Neural progenitor cell (in vitro differentiated cells): ENCODE results near the gene CDH13. TPM values are rescaled to one million over a fixed set of nuclear protein-coding genes. Genes with fewer than 3 reads are reported as not detected.

Source experiments
- DNase-seq: peaks from one replicate; pipeline ENCODE4 v3.0.0-alpha.2; 2016; ENCODE audit warnings: low spot score
- H2AFZ ChIP-seq: fragments of 200-600 bp; sonication (generic); replicated peaks from 2 replicates; pipeline ENCODE4 v1.6.1; 2016; ENCODE audit warnings: antibody characterized with exemption
- H3F3A ChIP-seq: fragments of 200-600 bp; sonication (generic); 2 replicates; pipeline ENCODE4 v1.6.1; 2016; ENCODE audit warnings: antibody characterized with exemption, low read depth
- H3K27ac ChIP-seq: fragments of 200-600 bp; sonication (generic); 2 replicates; pipeline ENCODE4 v1.5.1; 2016; ENCODE audit warnings: mild to moderate bottlenecking
- H3K27me3 ChIP-seq: fragments of 200-600 bp; sonication (generic); 2 replicates; pipeline ENCODE4 v1.6.1; 2016; ENCODE audit warnings: mild to moderate bottlenecking, moderate library complexity
- H3K36me3 ChIP-seq: fragments of 200-600 bp; sonication (generic); 2 replicates; pipeline ENCODE4 v1.5.1; 2016
- H3K4me1 ChIP-seq: fragments of 200-600 bp; sonication (generic); 2 replicates; pipeline ENCODE4 v1.6.1; 2016; ENCODE audit warnings: mixed run types
- H3K4me2 ChIP-seq: fragments of 200-600 bp; sonication (generic); 2 replicates; pipeline ENCODE4 v1.6.1; 2016
- H3K4me3 ChIP-seq: fragments of 200-600 bp; sonication (generic); 2 replicates; pipeline ENCODE4 v1.5.1; 2016
- H3K79me2 ChIP-seq: fragments of 200-600 bp; sonication (generic); 2 replicates; pipeline ENCODE4 v1.6.1; 2016; ENCODE audit warnings: low read depth
- H3K9ac ChIP-seq: fragments of 200-600 bp; sonication (generic); 2 replicates; pipeline ENCODE4 v1.6.1; 2016
- H3K9me3 ChIP-seq: fragments of 200-600 bp; sonication (generic); 2 replicates; pipeline ENCODE4 v1.5.1; 2016; ENCODE audit warnings: low read depth
- H4K20me1 ChIP-seq: fragments of 200-600 bp; sonication (generic); 2 replicates; pipeline ENCODE4 v1.6.1; 2016; ENCODE audit warnings: low read depth
- H3K27ac Mint-ChIP-seq: 3 replicates; pipeline ENCODE4 v1.8.0; 2021; ENCODE audit warnings: mixed read lengths
- H3K27me3 Mint-ChIP-seq: 2 replicates; pipeline ENCODE4 v1.8.0; 2022; ENCODE audit warnings: low read depth, mild to moderate bottlenecking, inconsistent platforms, moderate library complexity, mixed read lengths; ENCODE audit not compliant: insufficient read depth
- H3K36me3 Mint-ChIP-seq: 3 replicates; pipeline ENCODE4 v1.8.0; 2021; ENCODE audit warnings: mixed read lengths
- H3K4me1 Mint-ChIP-seq: 3 replicates; pipeline ENCODE4 v1.8.0; 2021; ENCODE audit warnings: mixed read lengths
- H3K4me3 Mint-ChIP-seq: 3 replicates; pipeline ENCODE4 v1.8.0; 2021; ENCODE audit warnings: mild to moderate bottlenecking, moderate library complexity, mixed read lengths
- H3K9me3 Mint-ChIP-seq: 3 replicates; pipeline ENCODE4 v1.8.0; 2020; ENCODE audit warnings: mixed read lengths
- EZH2 ChIP-seq: fragments of 200-600 bp; sonication (generic); IDR thresholded peaks from 2 replicates; pipeline ENCODE4 v1.6.1; 2017; ENCODE audit warnings: antibody characterized with exemption, mild to moderate bottlenecking, moderate library complexity
- EZH2phosphoT487 ChIP-seq: fragments of 200-600 bp; sonication (generic); IDR thresholded peaks from 2 replicates; pipeline ENCODE4 v1.6.1; 2017; ENCODE audit warnings: antibody characterized with exemption
- total RNA-seq: library from RNA; depleted of rRNA; stranded (reverse); fragments of >200 nt; gene quantifications from 2 replicates; pipeline ENCODE4 v1.2.3, GENCODE V29; 2015; ENCODE audit warnings: low replicate concordance
- TF ChIP-seq, protein P1 (sequence below): fragments of 200-600 bp; sonication (generic); IDR thresholded peaks from 2 replicates; pipeline ENCODE4 v1.5.1; 2017; ENCODE audit warnings: antibody characterized with exemption, mild to moderate bottlenecking

Gene CDH13
- total RNA-seq, 1 donor from 2014 or later, result 3.0 TPM

DNA sequence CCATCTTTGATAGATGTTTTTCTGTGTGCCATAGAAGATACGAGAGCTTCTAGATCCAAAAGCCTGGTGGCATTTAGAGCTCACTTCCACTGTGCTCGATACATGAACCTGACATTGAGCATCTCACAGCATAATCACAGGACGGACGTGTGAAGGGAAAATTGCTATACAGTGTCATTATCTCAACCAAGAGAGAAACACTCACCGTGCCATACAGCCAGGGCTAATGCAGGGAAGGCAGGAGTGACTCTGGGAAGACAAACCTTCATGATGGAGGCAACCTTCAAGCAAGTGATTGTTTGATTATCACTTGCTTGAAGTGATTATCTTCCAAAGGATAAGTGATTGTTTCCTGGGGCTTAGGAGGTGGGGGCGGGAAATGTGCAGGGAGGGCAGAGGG, 962.8 kb downstream of the CDH13 start:
- H3F3A ChIP-seq, result no peaks in the 10 kb centered on the region
- peaks cover 3% of the 10 kb centered on the region for H3K9me3 Mint-ChIP-seq
- H3K4me1 Mint-ChIP-seq, result peaks cover 31% of the 10 kb centered on the region
- H3K27ac Mint-ChIP-seq, result no peak overlapping the region
- H3K27ac ChIP-seq, result no peak overlapping the region
- no peak overlapping the region for H2AFZ ChIP-seq
- no peaks in the 10 kb centered on the region for H4K20me1 ChIP-seq
- no peak for TF ChIP-seq EZH2phosphoT487
- TF ChIP-seq, protein P1, sequence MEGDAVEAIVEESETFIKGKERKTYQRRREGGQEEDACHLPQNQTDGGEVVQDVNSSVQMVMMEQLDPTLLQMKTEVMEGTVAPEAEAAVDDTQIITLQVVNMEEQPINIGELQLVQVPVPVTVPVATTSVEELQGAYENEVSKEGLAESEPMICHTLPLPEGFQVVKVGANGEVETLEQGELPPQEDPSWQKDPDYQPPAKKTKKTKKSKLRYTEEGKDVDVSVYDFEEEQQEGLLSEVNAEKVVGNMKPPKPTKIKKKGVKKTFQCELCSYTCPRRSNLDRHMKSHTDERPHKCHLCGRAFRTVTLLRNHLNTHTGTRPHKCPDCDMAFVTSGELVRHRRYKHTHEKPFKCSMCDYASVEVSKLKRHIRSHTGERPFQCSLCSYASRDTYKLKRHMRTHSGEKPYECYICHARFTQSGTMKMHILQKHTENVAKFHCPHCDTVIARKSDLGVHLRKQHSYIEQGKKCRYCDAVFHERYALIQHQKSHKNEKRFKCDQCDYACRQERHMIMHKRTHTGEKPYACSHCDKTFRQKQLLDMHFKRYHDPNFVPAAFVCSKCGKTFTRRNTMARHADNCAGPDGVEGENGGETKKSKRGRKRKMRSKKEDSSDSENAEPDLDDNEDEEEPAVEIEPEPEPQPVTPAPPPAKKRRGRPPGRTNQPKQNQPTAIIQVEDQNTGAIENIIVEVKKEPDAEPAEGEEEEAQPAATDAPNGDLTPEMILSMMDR, result no peak
- no peak for TF ChIP-seq EZH2
- H3K36me3 Mint-ChIP-seq, result no peaks in the 10 kb centered on the region
- H3K36me3 ChIP-seq, result no peaks in the 10 kb centered on the region
- H3K4me3 ChIP-seq, result no peak overlapping the region
- H3K4me2 ChIP-seq, result no peak overlapping the region
- no peaks in the 10 kb centered on the region for H3K27me3 ChIP-seq
- H3K4me1 ChIP-seq, result peaks cover 13% of the 10 kb centered on the region
- no peaks in the 10 kb centered on the region for H3K79me2 ChIP-seq
- DNase-seq, result no peak
- peaks cover 26% of the 10 kb centered on the region for H3K27me3 Mint-ChIP-seq
- H3K9me3 ChIP-seq, result no peaks in the 10 kb centered on the region
- H3K4me3 Mint-ChIP-seq, result no peak overlapping the region
- no peak overlapping the region for H3K9ac ChIP-seq

DNA sequence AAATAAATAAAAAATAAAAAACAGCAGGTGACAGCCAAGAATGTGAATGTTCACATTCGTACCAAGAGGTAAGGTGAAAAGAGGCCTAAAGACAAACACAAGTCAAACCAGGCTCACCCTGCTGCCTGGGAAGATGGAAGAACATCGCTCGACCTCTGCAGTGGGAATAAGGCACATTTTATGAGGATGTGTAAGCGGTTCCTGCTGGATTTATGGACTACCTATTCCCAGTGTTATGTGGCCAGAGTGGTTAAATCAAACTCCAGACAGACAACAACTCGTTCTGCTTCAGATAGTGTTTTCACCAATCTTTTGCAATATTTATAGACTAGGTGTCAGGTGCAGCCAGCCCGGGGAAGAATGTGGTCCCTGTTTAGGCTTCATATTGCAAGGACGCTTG, 966.0 kb downstream of the CDH13 start:
- Mint-ChIP-seq H3K36me3 (no peaks in the 10 kb centered on the region), H3K4me3 (no peak overlapping the region), H3K27me3 (peaks cover 17% of the 10 kb centered on the region), H3K4me1 (peaks cover 7% of the 10 kb centered on the region), H3K9me3 (peaks cover 3% of the 10 kb centered on the region), H3K27ac (no peak overlapping the region)
- no peak overlapping the region for H2AFZ ChIP-seq
- TF ChIP-seq EZH2phosphoT487, result no peak
- TF ChIP-seq EZH2, result no peak
- TF ChIP-seq, protein P1, result no peak
- H3K79me2 ChIP-seq, result no peaks in the 10 kb centered on the region
- H3K27ac ChIP-seq, result no peak overlapping the region
- no peaks in the 10 kb centered on the region for H3F3A ChIP-seq
- H3K4me1 ChIP-seq, result no peaks in the 10 kb centered on the region
- no peak overlapping the region for H3K4me2 ChIP-seq
- H3K36me3 ChIP-seq, result no peaks in the 10 kb centered on the region
- H4K20me1 ChIP-seq, result no peaks in the 10 kb centered on the region
- no peak for DNase-seq
- no peak overlapping the region for H3K4me3 ChIP-seq
- no peaks in the 10 kb centered on the region for H3K9me3 ChIP-seq
- H3K9ac ChIP-seq, result no peak overlapping the region
- no peaks in the 10 kb centered on the region for H3K27me3 ChIP-seq

DNA sequence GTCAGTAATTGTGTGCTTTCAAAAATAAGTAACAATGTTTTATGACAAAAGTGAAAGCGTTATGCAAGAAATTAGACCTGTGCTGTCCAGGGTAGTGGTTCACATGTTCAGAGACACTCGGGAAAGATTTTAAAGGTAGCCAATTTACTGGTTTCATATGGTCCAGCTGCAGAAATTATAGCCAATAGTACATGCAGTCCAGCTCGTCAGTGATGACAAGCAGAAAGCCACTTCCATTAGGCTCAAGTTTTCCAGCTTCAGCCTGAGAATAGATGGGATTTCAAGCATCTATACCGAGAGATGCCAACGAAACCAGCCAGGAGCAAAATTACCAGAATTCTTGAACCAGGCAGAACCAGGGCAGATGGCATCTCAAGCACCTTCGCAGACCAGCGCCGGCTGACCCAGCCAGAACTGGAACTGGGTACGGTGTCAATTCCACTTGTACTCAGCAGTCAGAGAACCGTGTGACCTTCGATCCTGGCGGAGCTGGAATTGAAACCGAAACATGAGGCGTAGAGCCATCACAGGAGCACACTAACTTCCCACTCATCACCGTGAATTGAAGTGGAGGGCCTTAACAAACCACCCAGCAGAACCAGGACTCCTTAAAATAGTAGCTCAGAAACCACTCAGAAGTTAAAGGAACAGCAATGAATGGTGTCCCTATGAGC, 973.2 kb downstream of the CDH13 start:
- no peaks in the 10 kb centered on the region for H4K20me1 ChIP-seq
- H3K4me3 Mint-ChIP-seq, result no peak overlapping the region
- H3K9me3 Mint-ChIP-seq, result no peaks in the 10 kb centered on the region
- H3K79me2 ChIP-seq, result no peaks in the 10 kb centered on the region
- no peaks in the 10 kb centered on the region for H3K4me1 ChIP-seq
- no peak overlapping the region for H3K4me3 ChIP-seq
- TF ChIP-seq, protein P1, result no peak
- TF ChIP-seq EZH2 (no peak), EZH2phosphoT487 (no peak)
- peaks cover 29% of the 10 kb centered on the region for H3K4me1 Mint-ChIP-seq
- no peaks in the 10 kb centered on the region for H3K36me3 ChIP-seq
- no peaks in the 10 kb centered on the region for H3K27me3 ChIP-seq
- H3K9ac ChIP-seq, result no peak overlapping the region
- H3K9me3 ChIP-seq, result no peaks in the 10 kb centered on the region
- no peak overlapping the region for H3K27ac ChIP-seq
- H2AFZ ChIP-seq, result no peak overlapping the region
- DNase-seq, result no peak
- no peak overlapping the region for H3K4me2 ChIP-seq
- no peak overlapping the region for H3K27ac Mint-ChIP-seq
- H3F3A ChIP-seq, result no peaks in the 10 kb centered on the region
- H3K27me3 Mint-ChIP-seq, result peaks cover 14% of the 10 kb centered on the region
- H3K36me3 Mint-ChIP-seq, result no peaks in the 10 kb centered on the region
